Activated CD4-positive, alpha-beta memory T cell treated with anti-CD3 and anti-CD28 coated beads for 36 hours (primary cell): Measurements from ENCODE around the gene GARNL3. TPM values are rescaled to one million over a fixed set of nuclear protein-coding genes. Genes with fewer than 3 reads are reported as not detected.

Experiments used
- CTCF ChIA-PET: fragments of 350-600 bp; sonication (Branson Sonifier 250); formaldehyde crosslinking; loops from one replicate; lab custom pipeline; 2021; ENCODE audit warnings: antibody characterized with exemption, inconsistent platforms; lab: Charles Lee
- POLR2A ChIA-PET: fragments of 350-600 bp; sonication (Branson Sonifier 250); formaldehyde crosslinking; loops from one replicate; lab custom pipeline; 2021; ENCODE audit warnings: antibody characterized with exemption; lab: Charles Lee
- DNase-seq: peaks from one replicate; pipeline ENCODE4 v3.0.0-alpha.2; 2020
- H3K27ac Mint-ChIP-seq: one replicate; pipeline ENCODE4 v1.8.0; 2021; ENCODE audit warnings: mixed read lengths
- H3K27me3 Mint-ChIP-seq: one replicate; pipeline ENCODE4 v1.8.0; 2021; ENCODE audit warnings: mixed read lengths
- H3K36me3 Mint-ChIP-seq: one replicate; pipeline ENCODE4 v1.8.0; 2021; ENCODE audit warnings: mixed read lengths
- H3K4me1 Mint-ChIP-seq: one replicate; pipeline ENCODE4 v1.8.0; 2021; ENCODE audit warnings: low read depth, mixed read lengths
- H3K4me3 Mint-ChIP-seq: one replicate; pipeline ENCODE4 v1.8.0; 2021; ENCODE audit warnings: mild to moderate bottlenecking, mixed read lengths
- H3K9me3 Mint-ChIP-seq: one replicate; pipeline ENCODE4 v1.8.0; 2021; ENCODE audit warnings: mixed read lengths
- intact Hi-C: fragments of 100-400 bp; cut with micrococcal nuclease; formaldehyde crosslinking; loops from one replicate; pipeline ENCODE4 v1.15.1; 2023
- total RNA-seq, 2 experiments: library from RNA; stranded (reverse); gene quantifications; one replicate each; pipeline ENCODE4 v1.2.3, GENCODE V29; 2021

GARNL3 gene
- total RNA-seq, 2 experiments from 2014 or later = 3.5 to 3.9 TPM

GRCh38 chr9:127386249-127386648 lies 121.7 kb downstream of the GARNL3 start:
- ChIA-PET POLR2A (no interaction called here), CTCF (interaction anchor here (0.9 kb wide), 1 partner anchor 445 kb away, joined by 3 read pairs; no protein-coding TSS in a partner anchor)
- H3K36me3 Mint-ChIP-seq = no peaks in the 10 kb centered on the region
- intact Hi-C loops = no loop called here
- peaks cover 58% of the 10 kb centered on the region for H3K27me3 Mint-ChIP-seq
- H3K9me3 Mint-ChIP-seq = no peaks in the 10 kb centered on the region
- H3K4me3 Mint-ChIP-seq = no peak overlapping the region
- no peak for DNase-seq
- peaks cover 30% of the 10 kb centered on the region for H3K4me1 Mint-ChIP-seq
- H3K27ac Mint-ChIP-seq = no peak overlapping the region

GRCh38 chr9:127386981-127387380 lies 122.4 kb downstream of the GARNL3 start:
- no peak for DNase-seq
- Mint-ChIP-seq H3K36me3 (no peaks in the 10 kb centered on the region), H3K27me3 (peaks cover 58% of the 10 kb centered on the region), H3K9me3 (no peaks in the 10 kb centered on the region), H3K4me3 (no peak overlapping the region), H3K27ac (no peak overlapping the region), H3K4me1 (peaks cover 30% of the 10 kb centered on the region)
- ChIA-PET POLR2A (interaction anchor here (2.6 kb wide), 1 partner anchor 36 kb away, joined by 8 read pairs; no protein-coding TSS in a partner anchor), CTCF (no interaction called here)
- intact Hi-C loops = no loop called here

- Mint-ChIP-seq H3K27ac (peak overlapping the region; percentile 70), H3K27me3 (peaks cover 62% of the 10 kb centered on the region), H3K4me1 (peaks cover 30% of the 10 kb centered on the region), H3K9me3 (no peaks in the 10 kb centered on the region), H3K4me3 (peak overlapping the region; percentile 38), H3K36me3 (no peaks in the 10 kb centered on the region)
- intact Hi-C loops = loop anchor here (1.0 to 2.0 kb wide), 5 partner anchors 8 to 402 kb away; partner anchors contain the start of genes LRSAM1 and RPL12
- ChIA-PET CTCF (interaction anchor here (1.0 to 2.8 kb wide), 5 partner anchors 9 to 173 kb away, joined by 3 to 8 read pairs (median 4); partner anchors contain the start of genes SLC2A8 and ZNF79), POLR2A (interaction anchor here (0.6 to 2.6 kb wide), 10 partner anchors 8 to 163 kb away, joined by 3 to 12 read pairs (median 3); partner anchors contain the start of genes LRSAM1, RPL12 and SLC2A8)
- peak; percentile 94 for DNase-seq
These were observed 123.7 kb downstream of the GARNL3 start for GRCh38 chr9:127388037-127388855.

GRCh38 chr9:127388856-127389238 lies 124.3 kb downstream of the GARNL3 start:
- Mint-ChIP-seq H3K4me1 (peaks cover 30% of the 10 kb centered on the region), H3K27ac (peak overlapping the region; percentile 70), H3K4me3 (peak overlapping the region; percentile 38), H3K36me3 (no peaks in the 10 kb centered on the region), H3K9me3 (no peaks in the 10 kb centered on the region), H3K27me3 (peaks cover 63% of the 10 kb centered on the region)
- ChIA-PET CTCF (interaction anchor here (1.0 to 2.8 kb wide), 5 partner anchors 8 to 174 kb away, joined by 3 to 8 read pairs (median 4); partner anchors contain the start of genes SLC2A8 and ZNF79), POLR2A (interaction anchor here (0.6 to 2.6 kb wide), 9 partner anchors 8 to 105 kb away, joined by 3 to 12 read pairs (median 4); partner anchors contain the start of genes LRSAM1, RPL12 and SLC2A8)
- peak; percentile 19 for DNase-seq
- intact Hi-C loops = loop anchor here (1.0 to 2.0 kb wide), 5 partner anchors 7 to 403 kb away; partner anchors contain the start of genes LRSAM1 and RPL12

GRCh38 chr9:127389381-127390247 lies 125.0 kb downstream of the GARNL3 start:
- H3K9me3 Mint-ChIP-seq = no peaks in the 10 kb centered on the region
- peaks cover 57% of the 10 kb centered on the region for H3K27me3 Mint-ChIP-seq
- H3K4me1 Mint-ChIP-seq = peaks cover 30% of the 10 kb centered on the region
- ChIA-PET POLR2A (interaction anchor here (1.0 to 2.6 kb wide), 3 partner anchors 34 to 62 kb away, joined by 4 to 12 read pairs (median 8); partner anchors contain the start of genes LRSAM1 and RPL12), CTCF (interaction anchor here (1.5 to 2.8 kb wide), 2 partner anchors 8 to 29 kb away, joined by 4 to 8 read pairs; partner anchors contain the start of gene SLC2A8)
- no peaks in the 10 kb centered on the region for H3K36me3 Mint-ChIP-seq
- DNase-seq = no peak
- intact Hi-C loops = loop anchor here (2.0 kb wide), 1 partner anchor 61 kb away; the partner anchor contains the start of genes LRSAM1 and RPL12
- no peak overlapping the region for H3K4me3 Mint-ChIP-seq
- no peak overlapping the region for H3K27ac Mint-ChIP-seq

- DNase-seq = no peak
- no peaks in the 10 kb centered on the region for H3K36me3 Mint-ChIP-seq
- intact Hi-C loops = no loop called here
- H3K27ac Mint-ChIP-seq = no peak overlapping the region
- H3K9me3 Mint-ChIP-seq = no peaks in the 10 kb centered on the region
- peaks cover 56% of the 10 kb centered on the region for H3K27me3 Mint-ChIP-seq
- ChIA-PET CTCF (interaction anchor here (2.8 kb wide), 1 partner anchor 7 kb away, joined by 8 read pairs; the partner anchor contains the start of gene SLC2A8), POLR2A (no interaction called here)
- H3K4me3 Mint-ChIP-seq = no peak overlapping the region
- H3K4me1 Mint-ChIP-seq = peaks cover 30% of the 10 kb centered on the region
These were observed 125.6 kb downstream of the GARNL3 start for GRCh38 chr9:127390248-127390545.

GRCh38 chr9:127390563-127390962 lies 126.0 kb downstream of the GARNL3 start:
- H3K9me3 Mint-ChIP-seq = no peaks in the 10 kb centered on the region
- no peak overlapping the region for H3K4me3 Mint-ChIP-seq
- intact Hi-C loops = no loop called here
- no peaks in the 10 kb centered on the region for H3K36me3 Mint-ChIP-seq
- H3K27ac Mint-ChIP-seq = no peak overlapping the region
- H3K27me3 Mint-ChIP-seq = peaks cover 56% of the 10 kb centered on the region
- CTCF ChIA-PET = no interaction called here
- H3K4me1 Mint-ChIP-seq = peaks cover 31% of the 10 kb centered on the region
- POLR2A ChIA-PET = no interaction called here
- peak; percentile 35 for DNase-seq

GRCh38 chr9:127392166-127392565 lies 127.6 kb downstream of the GARNL3 start:
- intact Hi-C loops = no loop called here
- no peaks in the 10 kb centered on the region for H3K36me3 Mint-ChIP-seq
- CTCF ChIA-PET = no interaction called here
- peaks cover 38% of the 10 kb centered on the region for H3K4me1 Mint-ChIP-seq
- no peaks in the 10 kb centered on the region for H3K9me3 Mint-ChIP-seq
- no peak overlapping the region for H3K4me3 Mint-ChIP-seq
- H3K27ac Mint-ChIP-seq = no peak overlapping the region
- peaks cover 49% of the 10 kb centered on the region for H3K27me3 Mint-ChIP-seq
- POLR2A ChIA-PET = interaction anchor here (0.6 kb wide), 1 partner anchor 37 kb away, joined by 6 read pairs; no protein-coding TSS in a partner anchor
- DNase-seq = no peak

GRCh38 chr9:127392976-127393375 lies 128.4 kb downstream of the GARNL3 start:
- no peak overlapping the region for H3K4me3 Mint-ChIP-seq
- ChIA-PET CTCF (no interaction called here), POLR2A (no interaction called here)
- H3K36me3 Mint-ChIP-seq = no peaks in the 10 kb centered on the region
- intact Hi-C loops = no loop called here
- peaks cover 50% of the 10 kb centered on the region for H3K27me3 Mint-ChIP-seq
- H3K9me3 Mint-ChIP-seq = no peaks in the 10 kb centered on the region
- H3K4me1 Mint-ChIP-seq = peaks cover 35% of the 10 kb centered on the region
- H3K27ac Mint-ChIP-seq = no peak overlapping the region
- DNase-seq = no peak

- CTCF ChIA-PET = interaction anchor here (0.9 kb wide), 1 partner anchor 179 kb away, joined by 3 read pairs; no protein-coding TSS in a partner anchor
- Mint-ChIP-seq H3K9me3 (no peaks in the 10 kb centered on the region), H3K27ac (no peak overlapping the region), H3K4me1 (peaks cover 33% of the 10 kb centered on the region), H3K27me3 (peaks cover 56% of the 10 kb centered on the region), H3K4me3 (no peak overlapping the region), H3K36me3 (no peaks in the 10 kb centered on the region)
- POLR2A ChIA-PET = no interaction called here
- intact Hi-C loops = no loop called here
- no peak for DNase-seq
These were observed 129.1 kb downstream of the GARNL3 start for GRCh38 chr9:127393645-127394044.
